KMS-11 (cell line): ENCODE data around the gene GAS6.

Experiments
- H2AFZ ChIP-seq: fragments of 200-600 bp; sonication (generic); 2 replicates; pipeline ENCODE4 v1.6.1; 2016; ENCODE audit warnings: antibody characterized with exemption, mixed run types, low read depth
- H3K27ac ChIP-seq: fragments of 200-600 bp; sonication (generic); 2 replicates; pipeline ENCODE4 v1.6.1; 2016; ENCODE audit warnings: mild to moderate bottlenecking, mixed run types
- H3K27me3 ChIP-seq: fragments of 200-600 bp; sonication (generic); 2 replicates; pipeline ENCODE4 v1.6.1; 2017; ENCODE audit warnings: mild to moderate bottlenecking, low read depth, mixed run types, moderate library complexity; ENCODE audit not compliant: insufficient read depth
- H3K36me3 ChIP-seq: fragments of 200-600 bp; sonication (generic); 2 replicates; pipeline ENCODE4 v1.6.1; 2017; ENCODE audit warnings: mild to moderate bottlenecking, mixed run types; ENCODE audit not compliant: insufficient read depth
- H3K4me1 ChIP-seq: fragments of 200-600 bp; sonication (generic); 2 replicates; pipeline ENCODE4 v1.6.1; 2016; ENCODE audit warnings: mild to moderate bottlenecking, low read depth, mixed run types; ENCODE audit not compliant: poor library complexity, severe bottlenecking
- H3K4me2 ChIP-seq: fragments of 200-600 bp; sonication (generic); 2 replicates; pipeline ENCODE4 v1.7.0; 2016; ENCODE audit warnings: mild to moderate bottlenecking, mixed run types
- H3K4me3 ChIP-seq: fragments of 200-600 bp; sonication (generic); IDR thresholded peaks from 2 replicates; pipeline ENCODE4 v1.6.1; 2017; ENCODE audit warnings: low read depth, low read length, mixed read lengths; ENCODE audit not compliant: insufficient read depth
- H3K79me2 ChIP-seq: fragments of 200-600 bp; sonication (generic); 2 replicates; pipeline ENCODE4 v1.6.1; 2016; ENCODE audit warnings: low read depth, mixed run types; ENCODE audit not compliant: insufficient read depth
- H3K9ac ChIP-seq: fragments of 200-600 bp; sonication (generic); 2 replicates; pipeline ENCODE4 v1.6.1; 2016; ENCODE audit warnings: mild to moderate bottlenecking, mixed run types
- H4K20me1 ChIP-seq: fragments of 200-600 bp; sonication (generic); 2 replicates; pipeline ENCODE4 v1.6.1; 2016; ENCODE audit warnings: mild to moderate bottlenecking, mixed run types; ENCODE audit not compliant: insufficient read depth
- TF ChIP-seq, protein P1 (sequence below): fragments of 200-600 bp; sonication (generic); conservative IDR thresholded peaks from 2 replicates; pipeline ENCODE4 v1.6.1; 2017; ENCODE audit warnings: low read depth, mild to moderate bottlenecking, antibody characterized with exemption, low read length, moderate library complexity, mixed read lengths

GAS6 gene

DNA sequence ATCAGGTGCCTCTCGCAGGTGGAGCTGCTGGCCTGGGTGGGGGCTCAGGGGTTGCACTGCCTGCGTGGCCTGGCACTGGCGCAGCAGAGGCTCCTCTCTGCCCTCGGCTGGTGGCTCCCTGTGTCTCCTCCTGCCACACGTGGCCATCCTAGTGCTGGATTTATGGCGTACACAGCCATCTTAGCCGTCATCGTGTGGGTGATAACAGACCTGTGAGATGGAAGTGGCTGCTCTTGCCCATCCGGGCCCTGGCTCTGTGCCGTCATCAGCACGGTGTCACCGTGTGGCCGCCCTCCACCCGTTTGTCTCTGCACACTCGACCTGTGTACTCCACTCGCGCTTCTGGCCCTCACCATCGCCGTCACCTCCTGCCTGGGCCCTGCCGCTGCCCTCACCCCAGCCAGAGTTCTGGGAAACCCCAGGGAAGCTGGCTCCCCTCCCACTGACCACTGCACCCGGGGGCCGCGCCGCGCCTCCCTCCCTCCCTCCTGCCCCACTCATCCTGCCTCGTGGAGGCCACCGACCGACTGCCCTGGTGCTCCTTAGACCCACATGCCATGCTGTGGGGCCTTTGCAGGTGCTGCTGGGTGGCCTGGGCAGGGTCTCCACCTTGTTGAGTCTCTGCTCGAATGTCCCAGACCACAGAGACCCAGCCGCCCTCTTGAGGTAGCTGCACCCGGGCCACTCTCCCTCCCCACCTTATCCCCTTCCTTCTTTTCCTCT, 75.3 kb downstream of the GAS6 start:
- H2AFZ ChIP-seq: no peak overlapping the region
- H4K20me1 ChIP-seq: no peaks in the 10 kb centered on the region
- H3K4me3 ChIP-seq: no peak overlapping the region
- no peaks in the 10 kb centered on the region for H3K36me3 ChIP-seq
- peaks cover 21% of the 10 kb centered on the region; the same call in 1 of the 2 replicates for H3K27me3 ChIP-seq
- no peak overlapping the region for H3K27ac ChIP-seq
- no peaks in the 10 kb centered on the region for H3K79me2 ChIP-seq
- H3K9ac ChIP-seq: no peak overlapping the region
- no peak overlapping the region for H3K4me2 ChIP-seq
- TF ChIP-seq, protein P1, sequence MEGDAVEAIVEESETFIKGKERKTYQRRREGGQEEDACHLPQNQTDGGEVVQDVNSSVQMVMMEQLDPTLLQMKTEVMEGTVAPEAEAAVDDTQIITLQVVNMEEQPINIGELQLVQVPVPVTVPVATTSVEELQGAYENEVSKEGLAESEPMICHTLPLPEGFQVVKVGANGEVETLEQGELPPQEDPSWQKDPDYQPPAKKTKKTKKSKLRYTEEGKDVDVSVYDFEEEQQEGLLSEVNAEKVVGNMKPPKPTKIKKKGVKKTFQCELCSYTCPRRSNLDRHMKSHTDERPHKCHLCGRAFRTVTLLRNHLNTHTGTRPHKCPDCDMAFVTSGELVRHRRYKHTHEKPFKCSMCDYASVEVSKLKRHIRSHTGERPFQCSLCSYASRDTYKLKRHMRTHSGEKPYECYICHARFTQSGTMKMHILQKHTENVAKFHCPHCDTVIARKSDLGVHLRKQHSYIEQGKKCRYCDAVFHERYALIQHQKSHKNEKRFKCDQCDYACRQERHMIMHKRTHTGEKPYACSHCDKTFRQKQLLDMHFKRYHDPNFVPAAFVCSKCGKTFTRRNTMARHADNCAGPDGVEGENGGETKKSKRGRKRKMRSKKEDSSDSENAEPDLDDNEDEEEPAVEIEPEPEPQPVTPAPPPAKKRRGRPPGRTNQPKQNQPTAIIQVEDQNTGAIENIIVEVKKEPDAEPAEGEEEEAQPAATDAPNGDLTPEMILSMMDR: no peak
- H3K4me1 ChIP-seq: no peaks in the 10 kb centered on the region

DNA sequence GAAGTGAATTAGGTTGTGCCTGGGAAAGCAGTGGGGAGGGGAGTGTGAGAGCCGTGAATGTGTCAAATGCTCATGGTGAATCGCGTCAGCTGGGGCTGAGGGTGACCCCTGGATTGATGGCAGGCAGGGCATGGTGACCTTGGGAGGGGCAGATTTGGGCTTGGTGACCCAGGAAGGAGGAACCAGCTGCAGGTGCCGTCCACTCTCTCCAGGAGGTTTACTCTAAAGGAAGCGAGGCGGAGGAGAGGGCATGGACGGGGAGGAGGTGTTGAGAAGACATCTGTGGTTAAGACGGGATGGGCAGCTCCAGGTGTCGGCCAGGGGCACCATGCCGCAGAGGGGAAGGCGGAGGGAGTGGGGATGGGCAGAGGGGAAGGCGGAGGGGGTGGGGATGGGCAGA, 76.2 kb downstream of the GAS6 start:
- Histone ChIP-seq H3K36me3 (no peaks in the 10 kb centered on the region), H2AFZ (no peak overlapping the region), H3K79me2 (no peaks in the 10 kb centered on the region), H3K27me3 (peaks cover 25% of the 10 kb centered on the region; the same call in 1 of the 2 replicates), H3K27ac (no peak overlapping the region), H3K9ac (no peak overlapping the region), H3K4me3 (no peak overlapping the region), H3K4me1 (no peaks in the 10 kb centered on the region), H4K20me1 (no peaks in the 10 kb centered on the region), H3K4me2 (no peak overlapping the region)
- TF ChIP-seq, protein P1: no peak

DNA sequence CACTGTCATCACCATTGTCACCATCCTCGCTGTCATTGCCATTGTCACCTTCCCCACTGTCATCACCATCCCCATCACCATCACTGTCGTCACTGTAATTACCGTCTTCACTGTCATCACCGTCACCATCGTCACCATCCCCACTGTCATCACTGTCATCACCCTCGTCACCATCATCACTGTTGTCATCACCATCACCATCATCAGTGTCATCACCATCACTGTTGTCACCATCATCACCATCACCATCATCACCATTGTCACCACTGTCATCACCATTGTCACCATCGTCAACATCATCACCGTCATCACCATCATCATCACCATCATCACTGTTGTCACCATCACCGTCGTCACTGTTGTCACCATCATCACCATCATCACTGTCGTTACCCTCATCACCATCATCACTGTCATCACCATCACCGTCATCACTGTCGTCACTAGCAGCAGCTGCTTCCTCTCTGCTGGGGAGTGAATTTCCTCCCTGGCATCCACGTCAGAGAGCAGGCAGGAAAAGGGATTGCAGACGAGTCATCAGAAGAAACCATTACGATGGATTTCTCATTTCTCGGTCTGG, 77.5 kb downstream of the GAS6 start:
- Histone ChIP-seq H3K4me2 (no peak overlapping the region), H3K4me3 (no peak overlapping the region), H4K20me1 (no peaks in the 10 kb centered on the region), H3K79me2 (no peaks in the 10 kb centered on the region), H3K36me3 (no peaks in the 10 kb centered on the region), H3K27me3 (peaks cover 25% of the 10 kb centered on the region; the same call in 1 of the 2 replicates), H3K4me1 (no peaks in the 10 kb centered on the region), H2AFZ (no peak overlapping the region), H3K9ac (no peak overlapping the region), H3K27ac (no peak overlapping the region)
- TF ChIP-seq, protein P1: no peak

DNA sequence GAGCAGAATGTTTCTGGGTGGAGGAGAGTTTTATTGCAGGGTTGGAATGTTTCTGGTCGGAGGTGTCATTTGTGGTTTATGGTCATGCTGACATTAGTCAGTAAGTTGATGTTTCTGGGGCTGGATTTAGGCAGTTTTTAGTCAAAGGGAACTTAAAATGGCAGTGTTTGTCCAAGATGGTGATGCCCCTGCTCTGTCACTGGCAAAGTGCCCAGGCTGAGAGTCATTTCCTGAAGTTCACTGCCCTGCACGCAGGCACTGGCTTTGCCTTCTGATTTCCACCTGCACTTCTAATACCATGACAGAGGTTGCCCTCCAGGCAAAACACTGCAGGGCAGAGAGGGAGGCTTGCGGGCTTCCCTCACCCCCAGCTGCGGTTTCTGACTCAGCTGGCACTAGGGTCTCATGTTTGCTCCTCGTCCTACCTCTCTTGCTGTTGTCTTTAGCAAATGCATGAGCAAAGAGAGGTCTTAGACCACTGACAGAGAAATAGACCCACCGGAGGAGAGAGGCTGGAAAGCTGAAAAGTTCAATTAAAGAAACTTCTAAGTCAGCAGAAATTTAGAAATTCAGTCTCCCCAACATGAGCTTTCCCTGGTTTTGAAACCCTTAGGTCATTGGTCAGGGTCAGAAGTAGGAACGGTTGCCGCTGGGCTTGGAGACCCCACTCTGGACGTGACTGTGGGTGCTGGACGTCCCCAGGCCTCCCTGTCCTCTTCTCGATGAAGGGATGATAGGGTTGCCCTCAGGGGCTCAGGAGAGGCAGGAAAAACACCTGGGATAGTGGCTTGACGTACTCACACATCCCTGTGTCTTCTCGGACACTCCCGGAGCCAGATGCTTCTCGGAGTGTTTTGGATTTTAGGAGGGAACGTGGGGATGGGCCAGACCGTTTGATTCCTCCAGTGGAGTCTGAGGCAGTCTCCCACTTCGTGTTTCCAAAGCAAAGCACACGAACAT, 78.5 kb downstream of the GAS6 start:
- no peak overlapping the region for H3K9ac ChIP-seq
- H3K4me2 ChIP-seq: no peak overlapping the region
- H3K27me3 ChIP-seq: peaks cover 26% of the 10 kb centered on the region; the same call in 1 of the 2 replicates
- TF ChIP-seq, protein P1: no peak
- no peak overlapping the region for H2AFZ ChIP-seq
- H3K4me3 ChIP-seq: no peak overlapping the region
- no peaks in the 10 kb centered on the region for H4K20me1 ChIP-seq
- H3K79me2 ChIP-seq: no peaks in the 10 kb centered on the region
- no peak overlapping the region for H3K27ac ChIP-seq
- no peaks in the 10 kb centered on the region for H3K4me1 ChIP-seq
- no peaks in the 10 kb centered on the region for H3K36me3 ChIP-seq
